Activated CD8-positive, alpha-beta memory T cell treated with anti-CD3 and anti-CD28 coated beads, Interleukin-2, amount 10 ng/mL, durations not matched to agents 7 days and 5 days (primary cell): Measurements from ENCODE around the gene MRPL11. TPM values are rescaled to one million over a fixed set of nuclear protein-coding genes. Genes with fewer than 3 reads are reported as not detected.

ENCODE experiments used
- ATAC-seq: fragments of 150-1000 bp; cut with Tn5 transposase; one replicate; pipeline ENCODE4 v1.10.0; 2021; ENCODE audit warnings: moderate library complexity
- CTCF ChIA-PET: fragments of 350-600 bp; sonication (Branson Sonifier 250); formaldehyde crosslinking; loops from one replicate; lab custom pipeline; 2021; ENCODE audit warnings: antibody characterized with exemption; lab: Charles Lee
- DNase-seq: peaks from one replicate; pipeline ENCODE4 v3.0.0-alpha.2; 2020
- H3K27ac Mint-ChIP-seq: one replicate; pipeline ENCODE4 v1.8.0; 2021; ENCODE audit warnings: mild to moderate bottlenecking, mixed read lengths
- H3K27me3 Mint-ChIP-seq: one replicate; pipeline ENCODE4 v1.8.0; 2021; ENCODE audit warnings: mixed read lengths
- H3K36me3 Mint-ChIP-seq: one replicate; pipeline ENCODE4 v1.8.0; 2021; ENCODE audit warnings: mild to moderate bottlenecking, mixed read lengths
- H3K4me1 Mint-ChIP-seq: one replicate; pipeline ENCODE4 v1.8.0; 2021; ENCODE audit warnings: mixed read lengths
- H3K4me3 Mint-ChIP-seq: one replicate; pipeline ENCODE4 v1.8.0; 2021; ENCODE audit warnings: mild to moderate bottlenecking, moderate library complexity, mixed read lengths
- H3K9me3 Mint-ChIP-seq: one replicate; pipeline ENCODE4 v1.8.0; 2022; ENCODE audit warnings: low read depth, mixed read lengths
- total RNA-seq, 2 experiments: library from RNA; stranded (reverse); gene quantifications; one replicate each; pipeline ENCODE4 v1.2.3, GENCODE V29; 2021

MRPL11 gene
- total RNA-seq, 2 experiments from 2014 or later, result 75.5 to 91.3 TPM

DNA sequence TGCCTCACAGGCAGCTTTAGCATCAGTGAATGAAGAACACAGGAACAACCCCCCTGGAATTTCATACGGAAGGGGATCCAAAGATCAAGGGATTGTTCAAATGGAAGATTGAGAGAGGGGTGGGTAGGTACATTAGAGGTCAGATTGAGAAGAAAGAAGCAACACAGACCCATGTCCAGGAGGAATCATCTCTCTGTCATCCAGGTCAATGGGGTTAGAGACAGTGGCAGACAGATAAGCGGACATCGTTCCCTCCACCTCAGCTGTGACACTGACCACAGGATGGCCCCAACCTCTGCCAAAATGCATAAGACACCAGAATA, 19.7 kb downstream of the MRPL11 start:
- Mint-ChIP-seq H3K27me3 (peaks cover 58% of the 10 kb centered on the region), H3K4me3 (no peak overlapping the region), H3K9me3 (peaks cover 3% of the 10 kb centered on the region), H3K27ac (no peak overlapping the region), H3K36me3 (no peaks in the 10 kb centered on the region), H3K4me1 (peaks cover 14% of the 10 kb centered on the region)
- CTCF ChIA-PET, result interaction anchor here (1.1 to 3.3 kb wide), 3 partner anchors 11 to 33 kb away, joined by 3 to 28 read pairs (median 8); partner anchors contain the start of gene MRPL11
- no peak for DNase-seq
- no peak for ATAC-seq

DNA sequence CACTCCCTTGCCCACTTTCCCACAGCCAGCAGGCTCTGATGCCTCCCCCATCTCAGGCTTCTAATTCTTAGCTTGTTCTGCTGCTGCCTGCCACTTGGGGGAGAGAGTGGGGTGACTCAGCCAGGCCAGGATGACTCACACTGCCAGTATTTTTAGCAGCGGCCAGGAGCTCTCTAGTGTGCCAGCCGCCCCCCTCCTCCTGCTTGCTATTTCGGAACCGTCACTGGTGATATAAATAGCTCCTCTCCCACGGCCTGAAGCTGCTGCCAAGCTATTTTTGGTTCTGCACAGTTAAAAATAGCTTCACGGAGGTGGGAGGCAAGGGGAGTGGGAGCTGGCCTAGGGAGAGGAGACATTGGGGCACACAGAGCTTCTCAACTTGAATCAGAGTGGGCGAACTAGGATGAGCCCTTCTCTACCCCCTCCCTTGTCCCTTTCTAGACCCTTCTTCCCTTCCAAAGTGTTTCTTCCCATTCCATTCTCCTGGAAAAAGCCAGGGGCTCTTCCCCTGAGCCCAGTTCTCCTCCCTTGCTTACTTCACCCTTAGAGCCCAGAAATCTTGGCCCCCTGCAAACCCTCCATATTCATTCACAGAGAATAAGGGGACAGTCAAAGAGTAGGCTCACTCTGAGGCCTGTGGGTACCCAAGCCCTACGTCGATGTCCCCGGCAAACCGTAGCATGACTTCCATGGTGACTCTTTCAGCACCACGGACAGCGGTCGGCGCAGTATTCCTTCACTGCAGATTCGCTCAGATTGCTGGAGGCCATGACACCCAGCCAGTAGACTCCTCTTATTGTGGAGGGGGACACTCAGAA, 20.3 kb downstream of the MRPL11 start:
- H3K4me3 Mint-ChIP-seq, result no peak overlapping the region
- peaks cover 3% of the 10 kb centered on the region for H3K9me3 Mint-ChIP-seq
- H3K4me1 Mint-ChIP-seq, result peaks cover 14% of the 10 kb centered on the region
- ATAC-seq (peak; percentile 61), DNase-seq (peak; percentile 73)
- CTCF ChIA-PET, result interaction anchor here (1.0 to 3.3 kb wide), 9 partner anchors 10 to 260 kb away, joined by 3 to 28 read pairs (median 8); partner anchors contain the start of genes MRPL11 and RBM4B
- H3K36me3 Mint-ChIP-seq, result no peaks in the 10 kb centered on the region
- no peak overlapping the region for H3K27ac Mint-ChIP-seq
- peaks cover 58% of the 10 kb centered on the region for H3K27me3 Mint-ChIP-seq

DNA sequence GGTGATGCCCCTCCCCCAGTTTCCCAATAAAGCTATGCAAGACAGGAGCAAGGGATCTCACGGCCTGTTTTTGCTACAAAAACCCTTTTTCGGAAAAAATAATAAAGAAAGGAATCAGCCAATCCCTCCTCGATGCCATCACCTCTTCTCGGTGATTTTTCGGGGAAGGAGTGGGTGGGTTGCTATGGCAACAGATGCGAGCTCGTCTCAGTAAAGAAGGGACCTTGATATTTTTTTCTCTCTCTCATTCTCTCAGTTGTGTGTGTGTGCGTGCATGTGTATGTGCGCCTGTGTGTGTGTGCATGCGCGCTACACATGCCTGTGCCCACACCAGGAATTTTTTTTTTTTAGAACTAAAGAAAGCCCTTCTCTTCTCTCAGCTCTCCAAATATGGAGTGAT, 21.6 kb downstream of the MRPL11 start:
- peaks cover 65% of the 10 kb centered on the region for H3K27me3 Mint-ChIP-seq
- CTCF ChIA-PET, result interaction anchor here (1.4 to 3.3 kb wide), 3 partner anchors 9 to 262 kb away, joined by 8 to 28 read pairs (median 10); no protein-coding TSS in a partner anchor
- H3K36me3 Mint-ChIP-seq, result no peaks in the 10 kb centered on the region
- ATAC-seq (no peak), DNase-seq (no peak)
- peaks cover 3% of the 10 kb centered on the region for H3K9me3 Mint-ChIP-seq
- H3K4me3 Mint-ChIP-seq, result no peak overlapping the region
- H3K4me1 Mint-ChIP-seq, result peaks cover 14% of the 10 kb centered on the region
- no peak overlapping the region for H3K27ac Mint-ChIP-seq

GRCh38 chr11:66415423-66415822, 23.2 kb downstream of the MRPL11 start:
- ATAC-seq (no peak), DNase-seq (no peak)
- CTCF ChIA-PET, result interaction anchor here (1.2 to 1.4 kb wide), 2 partner anchors 19 to 25 kb away, joined by 3 to 4 read pairs; no protein-coding TSS in a partner anchor
- no peak overlapping the region for H3K4me3 Mint-ChIP-seq
- no peaks in the 10 kb centered on the region for H3K36me3 Mint-ChIP-seq
- peaks cover 3% of the 10 kb centered on the region for H3K9me3 Mint-ChIP-seq
- H3K27me3 Mint-ChIP-seq, result peaks cover 63% of the 10 kb centered on the region
- peaks cover 14% of the 10 kb centered on the region for H3K4me1 Mint-ChIP-seq
- H3K27ac Mint-ChIP-seq, result no peak overlapping the region

- no peaks in the 10 kb centered on the region for H3K36me3 Mint-ChIP-seq
- CTCF ChIA-PET, result interaction anchor here (1.1 to 1.5 kb wide), 4 partner anchors 20 to 28 kb away, joined by 3 to 4 read pairs (median 4); partner anchors contain the start of gene MRPL11
These were observed 24.3 kb downstream of the MRPL11 start for GRCh38 chr11:66414120-66414934.

DNA sequence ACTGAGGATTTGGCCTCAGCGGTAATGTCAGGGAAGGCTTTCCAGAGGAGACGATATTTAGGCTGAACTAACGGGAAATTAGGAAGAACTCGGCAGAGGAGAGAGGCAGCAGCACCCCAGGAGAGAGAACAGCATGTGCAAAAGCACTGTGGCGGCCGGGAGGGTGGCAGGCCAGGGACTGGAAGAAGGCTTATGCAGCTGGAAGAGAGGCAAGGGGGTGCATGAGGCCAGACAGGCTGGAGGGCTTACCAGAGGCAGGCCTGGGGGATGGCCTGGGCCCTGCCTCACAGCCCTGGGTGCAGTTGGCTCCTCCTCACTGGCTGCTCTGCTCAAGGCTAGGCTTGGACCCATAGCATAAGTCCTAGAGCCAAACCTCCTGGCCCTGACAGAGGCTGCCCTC, 25.5 kb downstream of the MRPL11 start:
- no peak for DNase-seq
- H3K36me3 Mint-ChIP-seq, result no peaks in the 10 kb centered on the region
- H3K4me1 Mint-ChIP-seq, result peaks cover 12% of the 10 kb centered on the region
- peaks cover 48% of the 10 kb centered on the region for H3K27me3 Mint-ChIP-seq
- H3K9me3 Mint-ChIP-seq, result no peaks in the 10 kb centered on the region
- CTCF ChIA-PET, result interaction anchor here (1.2 kb wide), 1 partner anchor 26 kb away, joined by 3 read pairs; no protein-coding TSS in a partner anchor
- H3K27ac Mint-ChIP-seq, result no peak overlapping the region
- no peak for ATAC-seq
- H3K4me3 Mint-ChIP-seq, result no peak overlapping the region

More at GRCh38 chr11:66414120-66414934, 24.3 kb downstream of the MRPL11 start:
- peaks cover under 1% of the 10 kb centered on the region for H3K9me3 Mint-ChIP-seq
- H3K27ac Mint-ChIP-seq, result no peak overlapping the region
- H3K4me3 Mint-ChIP-seq, result no peak overlapping the region
- peaks cover 14% of the 10 kb centered on the region for H3K4me1 Mint-ChIP-seq
- ATAC-seq, result no peak
- no peak for DNase-seq
- H3K27me3 Mint-ChIP-seq, result peaks cover 55% of the 10 kb centered on the region

GRCh38 chr11:66412110-66412509, 26.5 kb downstream of the MRPL11 start:
- peaks cover 43% of the 10 kb centered on the region for H3K27me3 Mint-ChIP-seq
- no peaks in the 10 kb centered on the region for H3K36me3 Mint-ChIP-seq
- DNase-seq (no peak), ATAC-seq (no peak)
- H3K4me1 Mint-ChIP-seq, result peaks cover 3% of the 10 kb centered on the region
- H3K4me3 Mint-ChIP-seq, result no peak overlapping the region
- H3K27ac Mint-ChIP-seq, result no peak overlapping the region
- no peaks in the 10 kb centered on the region for H3K9me3 Mint-ChIP-seq
- CTCF ChIA-PET, result interaction anchor here (1.0 to 2.1 kb wide), 3 partner anchors 9 to 266 kb away, joined by 4 to 6 read pairs (median 6); partner anchors contain the start of genes MRPL11 and NPAS4

DNA sequence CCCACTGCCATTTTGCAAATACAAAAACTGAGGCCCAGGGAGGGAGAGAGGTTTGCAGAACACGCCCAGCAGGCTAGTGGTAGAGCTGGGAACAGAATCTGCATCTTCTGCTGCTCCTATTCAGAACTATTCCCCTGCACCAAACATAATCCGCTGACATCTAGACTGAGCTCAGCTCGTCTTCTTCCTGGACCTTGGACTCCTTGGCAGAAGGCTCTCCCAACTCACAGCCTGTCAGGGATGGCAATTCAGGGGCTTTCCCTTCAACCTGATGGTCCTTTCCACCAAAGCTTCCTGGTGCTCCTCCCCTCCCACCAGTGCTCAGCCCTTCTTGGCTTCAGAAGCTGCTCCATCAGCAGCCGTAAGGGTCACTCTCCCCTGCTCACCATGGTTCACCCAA, 27.3 kb downstream of the MRPL11 start:
- H3K9me3 Mint-ChIP-seq, result no peaks in the 10 kb centered on the region
- DNase-seq, result no peak
- H3K36me3 Mint-ChIP-seq, result no peaks in the 10 kb centered on the region
- CTCF ChIA-PET, result interaction anchor here (1.0 to 4.7 kb wide), 5 partner anchors 10 to 267 kb away, joined by 3 to 35 read pairs (median 6); partner anchors contain the start of genes MRPL11 and NPAS4
- H3K4me3 Mint-ChIP-seq, result no peak overlapping the region
- H3K27me3 Mint-ChIP-seq, result peaks cover 37% of the 10 kb centered on the region
- H3K27ac Mint-ChIP-seq, result no peak overlapping the region
- H3K4me1 Mint-ChIP-seq, result peaks cover 3% of the 10 kb centered on the region
- no peak for ATAC-seq

- peaks cover 3% of the 10 kb centered on the region for H3K4me1 Mint-ChIP-seq
- no peak overlapping the region for H3K27ac Mint-ChIP-seq
- DNase-seq, result no peak
- CTCF ChIA-PET, result interaction anchor here (1.4 to 4.7 kb wide), 7 partner anchors 11 to 267 kb away, joined by 5 to 46 read pairs (median 15); partner anchors contain the start of genes MRPL11, NPAS4 and RBM4B
- H3K4me3 Mint-ChIP-seq, result no peak overlapping the region
- no peak for ATAC-seq
- H3K27me3 Mint-ChIP-seq, result peaks cover 33% of the 10 kb centered on the region
- no peaks in the 10 kb centered on the region for H3K9me3 Mint-ChIP-seq
- no peaks in the 10 kb centered on the region for H3K36me3 Mint-ChIP-seq
These were observed 28.5 kb downstream of the MRPL11 start for GRCh38 chr11:66410191-66410590.

- H3K4me1 Mint-ChIP-seq, result peaks cover 3% of the 10 kb centered on the region
- ATAC-seq (no peak), DNase-seq (no peak)
- CTCF ChIA-PET, result interaction anchor here (0.6 to 4.7 kb wide), 27 partner anchors 9 to 421 kb away, joined by 3 to 46 read pairs (median 5); partner anchors contain the start of genes DPP3, MRPL11, NPAS4 and RBM4B
- H3K4me3 Mint-ChIP-seq, result no peak overlapping the region
- H3K36me3 Mint-ChIP-seq, result no peaks in the 10 kb centered on the region
- H3K27me3 Mint-ChIP-seq, result peaks cover 34% of the 10 kb centered on the region
- no peaks in the 10 kb centered on the region for H3K9me3 Mint-ChIP-seq
- no peak overlapping the region for H3K27ac Mint-ChIP-seq
These were observed 29.4 kb downstream of the MRPL11 start for GRCh38 chr11:66409226-66409625.

- H3K27me3 Mint-ChIP-seq, result peaks cover 35% of the 10 kb centered on the region
- CTCF ChIA-PET, result interaction anchor here (0.6 to 4.7 kb wide), 28 partner anchors 8 to 422 kb away, joined by 3 to 46 read pairs (median 5); partner anchors contain the start of genes DPP3, MRPL11, NPAS4 and RBM4B
- H3K4me1 Mint-ChIP-seq, result peaks cover 3% of the 10 kb centered on the region
- ATAC-seq (peak; percentile 88), DNase-seq (peak; percentile 92)
- H3K27ac Mint-ChIP-seq, result peak overlapping the region; percentile 34
- H3K4me3 Mint-ChIP-seq, result peak overlapping the region; percentile 63
- H3K36me3 Mint-ChIP-seq, result no peaks in the 10 kb centered on the region
- H3K9me3 Mint-ChIP-seq, result no peaks in the 10 kb centered on the region
These were observed 30.0 kb downstream of the MRPL11 start for GRCh38 chr11:66408488-66409214.

GRCh38 chr11:66407651-66408050, 31.0 kb downstream of the MRPL11 start:
- H3K4me3 Mint-ChIP-seq, result no peak overlapping the region
- CTCF ChIA-PET, result interaction anchor here (0.6 to 4.7 kb wide), 13 partner anchors 10 to 271 kb away, joined by 3 to 46 read pairs (median 7); partner anchors contain the start of genes DPP3, MRPL11, NPAS4 and RBM4B
- H3K27ac Mint-ChIP-seq, result no peak overlapping the region
- peaks cover 30% of the 10 kb centered on the region for H3K27me3 Mint-ChIP-seq
- peaks cover 3% of the 10 kb centered on the region for H3K4me1 Mint-ChIP-seq
- H3K36me3 Mint-ChIP-seq, result no peaks in the 10 kb centered on the region
- ATAC-seq, result no peak
- DNase-seq, result no peak
- no peaks in the 10 kb centered on the region for H3K9me3 Mint-ChIP-seq
